Measurements from ENCODE around the gene COL25A1.

- TF ChIP-seq EP300 (IDR thresholded peaks at IDR 0.05; ENCODE audit: low read depth) (no peak), POLR2A (IDR thresholded peaks at IDR 0.05) (no peak), CTCF (IDR thresholded peaks at IDR 0.05) (no peak), POLR2AphosphoS5 (IDR thresholded peaks at IDR 0.05) (no peak)
Observed at GRCh38 chr4:108825737-108826136, 476.7 kb downstream of the COL25A1 start.
